MM.1S (cell line): ENCODE measurements around the gene AGXT.

Experiments used
- CTCF ChIP-seq: fragments of 300-600 bp; sonication (generic); IDR thresholded peaks from 2 replicates; pipeline ENCODE4 v1.5.1; 2016; ENCODE audit warnings: antibody characterized with exemption, low read length, mixed read lengths
- EZH2 ChIP-seq: fragments of 300-600 bp; sonication (generic); optimal IDR thresholded peaks from 2 replicates; pipeline ENCODE3; 2017; ENCODE audit warnings: low read depth, mild to moderate bottlenecking, antibody characterized with exemption, low read length, mixed read lengths

GRCh38 chr2:240920783-240921231, 52.2 kb downstream of the AGXT start:
- TF ChIP-seq CTCF (no peak), EZH2 (no peak)
